Dermis microvascular lymphatic vessel endothelial cell (primary cell): Measurements from ENCODE around the gene CYTH1. TPM values are rescaled to one million over a fixed set of nuclear protein-coding genes. Genes with fewer than 3 reads are reported as not detected.
A peak's percentile ranks its signal among the peaks of the same experiment; 100 is the strongest.
"Not testable (repeated sequence)": the region's sequence is repeated elsewhere in the genome, so short reads cannot be mapped to it uniquely, and the experiment has no call there.

Source experiments
- DNase-seq, 2 donors: peaks; one replicate each; pipeline versions ENCODE4 v3.0.0 to v3.0.0-alpha.2; 2010; ENCODE audit warnings: low read depth in 2 of 2
- total RNA-seq: library from RNA; depleted of rRNA; stranded (reverse); fragments of >200 nt; gene quantifications from 2 replicates; pipeline ENCODE4 v1.2.1, GENCODE V29; 2014

The CYTH1 gene
- total RNA-seq, 1 donor from 2014 or later, result 15.4 TPM

- no peak for DNase-seq
These were observed 108.7 kb downstream of the CYTH1 start for GRCh38 chr17:78673395-78673794.

GRCh38 chr17:78672871-78673371 is 109.2 kb downstream of the CYTH1 start:
- DNase-seq, result no peak

- no peak for DNase-seq
These were observed 110.1 kb downstream of the CYTH1 start for GRCh38 chr17:78672005-78672404.

- not testable (repeated sequence) for DNase-seq
These were observed 110.4 kb downstream of the CYTH1 start for GRCh38 chr17:78671726-78672001.

GRCh38 chr17:78670850-78671725 is 111.0 kb downstream of the CYTH1 start:
- no peak for DNase-seq

GRCh38 chr17:78669975-78670518 is 112.0 kb downstream of the CYTH1 start:
- peak; percentile 16 to 40 for DNase-seq

GRCh38 chr17:78669256-78669974 is 112.7 kb downstream of the CYTH1 start:
- DNase-seq, result no peak

GRCh38 chr17:78668847-78669246 is 113.2 kb downstream of the CYTH1 start:
- no peak for DNase-seq

- no peak for DNase-seq
These were observed 114.1 kb downstream of the CYTH1 start for GRCh38 chr17:78667741-78668640.

GRCh38 chr17:78667091-78667490 is 115.0 kb downstream of the CYTH1 start:
- no peak for DNase-seq

GRCh38 chr17:78665952-78666920 is 115.8 kb downstream of the CYTH1 start:
- DNase-seq, result peak; percentile 64 to 95

- DNase-seq, result no peak
These were observed 116.6 kb downstream of the CYTH1 start for GRCh38 chr17:78665387-78665951.

- DNase-seq, result peak; percentile 85 to 89
These were observed 117.3 kb downstream of the CYTH1 start for GRCh38 chr17:78664476-78665386.

- DNase-seq, result no peak
These were observed 120.8 kb downstream of the CYTH1 start for GRCh38 chr17:78661093-78661770.

GRCh38 chr17:78659546-78659945 is 122.5 kb downstream of the CYTH1 start:
- no peak for DNase-seq

GRCh38 chr17:78658281-78658785 is 123.7 kb downstream of the CYTH1 start:
- peak in 1 of 2 donors; percentile 50 for DNase-seq

- no peak for DNase-seq
These were observed 126.7 kb downstream of the CYTH1 start for GRCh38 chr17:78655251-78655940.
